GM19372 (cell line): ENCODE results near the gene SLC39A11.
"Not testable (repeated sequence)": the region's sequence is repeated elsewhere in the genome, so short reads cannot be mapped to it uniquely, and the experiment has no call there.

ENCODE experiments used
- ATAC-seq: cut with Tn5 transposase; IDR thresholded peaks from one replicate; pipeline ENCODE4 v1.9.1; 2021; ENCODE audit warnings: mild to moderate bottlenecking, low read depth, moderate library complexity; ENCODE audit not compliant: unreplicated experiment

The SLC39A11 gene

GRCh38 chr17:73015722-73016276 lies 76.7 kb downstream of the SLC39A11 start:
- ATAC-seq = no peak

DNA sequence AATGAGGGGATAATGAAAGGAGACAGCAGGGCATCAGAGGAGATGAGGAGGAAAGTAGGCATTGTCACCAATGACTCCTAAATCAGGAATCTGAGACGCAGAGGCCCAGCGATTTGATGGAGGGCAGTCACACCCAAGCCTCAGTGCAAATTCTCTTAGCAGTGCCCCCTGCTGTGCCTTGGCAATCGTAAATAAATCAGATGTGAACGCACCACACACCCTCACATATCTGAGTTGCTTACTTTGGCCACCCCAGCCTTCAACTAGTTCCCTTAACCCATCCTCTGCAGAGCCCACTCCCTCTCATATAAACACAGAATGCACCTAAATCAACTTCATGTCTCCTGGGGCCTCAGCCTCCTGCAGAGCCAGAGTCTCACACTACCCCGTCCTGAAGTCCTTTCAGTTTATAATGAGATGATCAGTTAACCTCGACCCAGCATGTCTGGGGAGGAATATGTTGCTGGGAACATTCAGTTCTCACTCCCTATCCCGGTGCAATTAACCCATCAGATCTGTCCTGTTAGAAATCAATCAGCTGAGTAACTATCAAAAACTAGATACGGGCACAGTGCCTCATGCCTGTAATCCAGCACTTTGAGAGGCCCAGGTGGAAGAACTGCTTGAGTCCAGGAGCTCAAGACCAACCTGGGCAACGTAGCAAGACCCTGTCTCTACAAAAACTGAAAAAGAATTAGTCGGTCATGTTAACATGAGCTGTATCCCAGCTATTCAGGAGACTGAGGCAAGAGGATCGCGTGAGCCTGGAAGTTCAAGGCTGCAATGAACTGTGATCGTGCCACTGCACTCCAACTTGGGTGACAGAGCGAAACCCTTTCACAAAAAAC lies 78.4 kb downstream of the SLC39A11 start:
- ATAC-seq = no peak

GRCh38 chr17:73013301-73013700 lies 79.2 kb downstream of the SLC39A11 start:
- no peak for ATAC-seq

DNA sequence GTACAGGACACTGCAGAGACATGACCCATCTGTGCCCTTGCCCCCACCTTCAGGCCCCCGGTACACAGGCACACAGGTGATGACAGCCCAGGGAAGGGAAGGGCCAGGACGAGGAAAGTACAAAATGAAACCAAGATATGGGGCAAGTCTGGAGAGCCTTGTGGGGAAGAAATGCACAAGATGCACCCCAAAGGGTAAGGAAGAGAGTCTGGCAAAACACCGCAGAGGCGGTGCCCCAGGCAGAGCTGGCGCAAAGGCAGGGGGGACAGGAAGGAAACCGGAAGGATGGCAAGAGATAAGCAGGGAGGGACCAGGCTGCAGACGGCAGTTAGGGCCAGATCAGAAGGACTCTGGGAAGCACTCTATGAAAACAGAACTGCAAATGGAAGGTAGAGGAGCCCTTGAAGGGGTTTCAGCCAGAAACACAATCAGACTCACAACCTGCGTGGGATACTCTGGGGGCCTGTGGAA lies 81.4 kb downstream of the SLC39A11 start:
- no peak for ATAC-seq

GRCh38 chr17:73010414-73010813 lies 82.1 kb downstream of the SLC39A11 start:
- ATAC-seq = no peak

GRCh38 chr17:73007407-73007806 lies 85.1 kb downstream of the SLC39A11 start:
- no peak for ATAC-seq

DNA sequence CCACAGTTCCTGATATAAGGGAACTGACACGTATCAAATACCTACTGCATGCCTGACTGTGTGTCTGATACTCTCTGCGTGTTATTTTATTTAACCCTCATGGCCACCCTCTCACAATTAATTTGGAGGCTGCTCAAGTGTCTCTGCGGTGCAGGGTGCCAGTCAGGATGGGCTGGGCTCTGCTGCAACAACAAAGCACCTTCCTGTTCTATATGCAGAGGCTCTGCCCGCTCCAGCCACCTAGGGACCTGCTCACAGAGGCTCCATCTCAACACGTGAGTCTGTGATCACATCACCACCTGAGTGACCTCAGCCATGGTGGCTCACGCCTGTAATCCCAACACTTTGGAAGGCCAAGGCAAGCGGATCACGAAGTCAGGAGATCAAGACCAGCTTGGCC lies 87.1 kb downstream of the SLC39A11 start:
- no peak for ATAC-seq

DNA sequence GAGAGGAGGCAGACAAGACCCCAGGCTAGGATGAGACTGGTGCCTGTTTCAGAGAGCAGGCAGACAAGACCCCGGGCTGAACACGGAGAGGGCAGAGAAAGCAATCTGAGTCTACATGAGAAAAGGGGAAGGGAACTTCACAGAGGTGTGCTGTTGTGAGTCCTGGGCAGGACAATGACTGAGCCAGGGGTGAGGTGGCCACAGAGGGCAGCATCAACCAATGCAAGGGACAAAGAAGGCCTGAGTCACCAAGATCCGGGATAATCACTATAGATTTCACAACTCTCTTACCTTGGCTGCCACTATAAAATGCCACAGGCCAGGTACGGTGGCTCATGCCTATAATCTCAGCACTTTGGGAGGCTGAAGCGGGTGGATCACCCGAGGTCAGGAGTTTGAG lies 89.0 kb downstream of the SLC39A11 start:
- ATAC-seq = no peak

DNA sequence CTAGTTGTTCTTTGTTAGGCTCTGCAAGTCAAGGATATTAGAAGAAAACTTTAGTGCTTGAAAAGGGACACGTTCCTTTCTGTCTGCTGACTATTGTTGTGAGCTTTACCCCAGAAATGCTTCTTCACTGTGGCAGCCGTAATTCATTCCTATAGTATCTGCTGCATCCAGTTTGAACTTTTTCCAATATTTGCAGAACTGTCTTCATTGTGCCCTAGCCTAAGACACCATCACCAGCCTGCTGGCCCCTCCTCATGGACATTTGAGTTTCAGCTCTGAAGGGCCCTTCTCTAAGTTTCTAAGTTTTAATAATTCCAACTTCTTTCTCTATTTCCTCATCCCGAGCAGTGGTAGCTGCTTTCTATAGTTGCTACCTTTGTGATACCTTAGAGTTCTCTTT lies 91.7 kb downstream of the SLC39A11 start:
- ATAC-seq = no peak

DNA sequence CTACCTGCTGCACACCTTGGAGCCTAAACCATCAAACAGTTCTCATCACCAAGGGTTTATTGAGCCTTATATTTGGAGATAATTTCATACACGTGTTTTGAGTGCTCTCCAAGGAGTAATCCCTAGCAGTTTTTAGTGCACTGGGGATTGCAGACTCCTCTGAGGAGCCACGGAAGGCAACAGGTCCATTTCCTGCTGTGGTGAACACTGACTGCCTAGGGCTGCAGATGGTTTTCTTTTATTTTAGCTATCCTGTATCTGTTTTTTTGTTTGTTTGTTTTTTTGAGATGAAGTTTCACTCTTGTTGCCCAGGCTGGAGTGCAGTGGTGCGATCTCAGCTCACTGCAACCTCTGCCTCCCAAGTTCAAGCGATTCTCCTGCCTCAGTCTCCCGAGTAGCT lies 93.0 kb downstream of the SLC39A11 start:
- not testable (repeated sequence) for ATAC-seq

DNA sequence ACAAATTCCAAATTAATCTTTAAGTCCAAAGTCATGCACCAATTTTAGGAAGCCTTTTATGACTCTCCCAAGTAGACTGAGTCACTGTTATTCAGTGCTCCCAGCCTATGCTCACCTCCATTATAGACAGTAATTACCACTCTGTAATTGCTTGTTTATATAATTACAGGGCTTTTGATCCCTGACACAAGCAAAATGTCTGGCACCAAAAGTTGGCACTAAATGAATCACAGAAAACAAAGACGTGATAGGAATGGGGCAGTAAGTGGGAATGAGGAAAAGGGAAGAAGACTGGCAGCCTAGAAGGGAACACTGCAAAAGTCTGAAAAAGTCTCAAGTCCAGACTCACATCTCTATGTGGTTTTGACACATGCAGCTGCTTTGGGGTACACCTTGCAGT lies 94.1 kb downstream of the SLC39A11 start:
- no peak for ATAC-seq

DNA sequence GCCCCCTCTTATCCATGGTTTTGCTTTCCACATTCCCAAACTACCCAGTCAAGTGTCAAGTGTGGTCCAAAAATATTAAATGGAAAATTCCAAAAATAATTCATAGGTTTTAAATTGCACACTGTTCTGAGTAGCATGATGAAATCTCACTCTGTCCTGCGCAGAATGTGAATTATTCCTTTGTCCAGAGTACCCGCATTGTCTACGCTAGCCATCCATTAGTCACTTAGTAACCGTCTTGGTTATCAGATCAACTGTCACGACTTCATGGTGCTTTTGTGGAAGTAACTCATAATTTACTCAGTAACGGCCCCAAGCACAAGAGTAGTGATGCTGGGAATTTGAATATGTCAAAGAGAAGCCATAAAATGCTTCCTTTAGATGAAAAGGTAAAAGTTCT lies 94.9 kb downstream of the SLC39A11 start:
- ATAC-seq = no peak

DNA sequence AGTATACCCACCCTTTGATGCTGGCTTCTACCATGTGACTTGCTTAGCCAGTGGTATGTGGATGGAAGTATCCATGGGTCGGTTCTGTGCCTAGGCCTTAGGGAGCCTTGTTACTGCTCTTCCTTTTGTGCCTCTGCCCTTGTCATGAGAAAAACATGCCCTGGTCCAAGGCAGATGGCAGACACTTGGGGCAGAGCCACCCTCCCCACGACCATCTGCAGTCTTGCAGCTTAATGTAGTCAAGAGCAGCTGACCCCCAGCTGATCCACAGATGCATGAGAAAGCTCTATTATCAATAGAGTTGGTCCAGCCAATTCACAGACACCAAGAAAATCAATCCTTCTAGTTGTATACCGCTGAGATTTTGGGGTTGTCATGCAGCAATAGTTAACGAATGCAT lies 95.7 kb downstream of the SLC39A11 start:
- no peak for ATAC-seq

GRCh38 chr17:72995008-72995656 lies 97.4 kb downstream of the SLC39A11 start:
- no peak for ATAC-seq

- not testable (repeated sequence) for ATAC-seq
Measured at GRCh38 chr17:72992783-72993467, 99.6 kb downstream of the SLC39A11 start.

DNA sequence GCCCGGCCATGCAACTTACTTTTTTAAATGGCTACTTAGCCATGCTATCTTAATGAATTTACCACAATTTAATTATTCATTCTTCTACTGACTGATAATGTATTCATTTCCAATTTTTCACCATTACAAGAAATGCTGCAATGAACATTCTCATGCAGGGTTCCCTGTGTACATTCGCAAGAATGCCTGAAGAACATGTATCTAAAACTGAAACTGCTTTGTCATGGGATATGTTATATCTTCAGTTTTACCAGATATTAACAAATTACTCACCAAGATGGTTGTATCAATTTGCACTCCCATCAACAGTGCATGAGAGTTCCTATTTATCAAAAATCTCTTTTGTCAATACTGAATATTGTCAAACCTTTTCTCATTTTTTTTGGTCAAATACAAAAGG lies 100.8 kb downstream of the SLC39A11 start:
- no peak for ATAC-seq

- no peak for ATAC-seq
Measured at GRCh38 chr17:72989074-72989610, 103.3 kb downstream of the SLC39A11 start.

DNA sequence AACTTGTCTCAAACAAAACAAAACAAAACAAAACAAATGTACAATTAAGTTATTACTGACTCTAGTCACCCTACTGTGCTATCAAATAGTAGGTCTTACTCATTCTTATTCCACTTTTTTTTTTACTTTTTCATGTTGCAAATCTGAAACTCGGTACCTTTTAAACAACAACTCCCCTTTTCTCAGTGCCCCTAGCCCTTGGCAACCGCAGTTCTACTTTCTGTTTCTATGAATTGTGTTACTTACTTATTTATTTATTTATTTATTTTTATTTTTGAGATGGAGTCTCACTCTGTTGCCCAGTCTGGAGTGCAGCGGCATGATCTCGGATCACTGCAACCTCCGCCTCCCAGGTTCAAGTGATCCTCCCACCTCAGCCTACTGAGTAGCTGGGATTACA lies 104.0 kb downstream of the SLC39A11 start:
- no peak for ATAC-seq

GRCh38 chr17:72987166-72987565 lies 105.3 kb downstream of the SLC39A11 start:
- no peak for ATAC-seq

- ATAC-seq = no peak
Measured at GRCh38 chr17:72985882-72986720, 106.4 kb downstream of the SLC39A11 start.
